DND-41 (cell line): ENCODE results near the gene MAP2K5.

Experiments
- EZH2 ChIP-seq: IDR thresholded peaks from 3 replicates; pipeline ENCODE4 v1.6.1; 2012; ENCODE audit warnings: borderline replicate concordance, low read depth, mild to moderate bottlenecking, moderate library complexity, low read length, inconsistent platforms; ENCODE audit not compliant: severe bottlenecking
- TF ChIP-seq, protein P1 (sequence below): IDR thresholded peaks from 2 replicates; pipeline ENCODE4 v1.5.1; 2012; ENCODE audit warnings: borderline replicate concordance, low read length, moderate library complexity, mild to moderate bottlenecking; ENCODE audit not compliant: poor library complexity, severe bottlenecking; ENCODE audit errors: extremely low read depth

DNA sequence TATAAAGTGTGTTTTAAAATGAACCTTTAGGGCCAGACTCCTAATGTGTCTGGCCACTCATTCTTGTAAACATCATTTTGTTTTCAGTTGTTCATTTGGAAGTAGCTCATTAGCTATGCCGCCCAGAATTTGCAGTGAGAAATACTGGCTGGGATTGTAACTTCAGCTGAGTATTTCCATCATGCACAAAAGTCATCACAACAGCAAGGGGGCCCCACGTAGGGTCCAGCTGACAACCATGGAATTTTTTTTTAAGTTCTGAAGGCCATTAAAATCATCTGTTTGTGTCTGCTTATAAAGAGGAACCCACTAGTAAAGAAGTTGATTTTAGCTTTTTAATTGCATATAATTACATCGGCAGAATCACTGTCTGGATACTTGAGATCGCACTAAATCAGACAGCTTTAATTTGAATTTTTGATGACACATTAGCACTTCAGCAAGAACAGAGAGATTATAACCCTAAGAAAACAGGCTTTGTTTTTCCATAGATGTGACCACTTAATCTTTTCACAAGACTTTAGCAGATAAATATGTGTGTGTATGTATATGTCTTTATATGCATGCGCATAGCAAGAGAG lies 236.6 kb downstream of the MAP2K5 start:
- TF ChIP-seq, protein P1, sequence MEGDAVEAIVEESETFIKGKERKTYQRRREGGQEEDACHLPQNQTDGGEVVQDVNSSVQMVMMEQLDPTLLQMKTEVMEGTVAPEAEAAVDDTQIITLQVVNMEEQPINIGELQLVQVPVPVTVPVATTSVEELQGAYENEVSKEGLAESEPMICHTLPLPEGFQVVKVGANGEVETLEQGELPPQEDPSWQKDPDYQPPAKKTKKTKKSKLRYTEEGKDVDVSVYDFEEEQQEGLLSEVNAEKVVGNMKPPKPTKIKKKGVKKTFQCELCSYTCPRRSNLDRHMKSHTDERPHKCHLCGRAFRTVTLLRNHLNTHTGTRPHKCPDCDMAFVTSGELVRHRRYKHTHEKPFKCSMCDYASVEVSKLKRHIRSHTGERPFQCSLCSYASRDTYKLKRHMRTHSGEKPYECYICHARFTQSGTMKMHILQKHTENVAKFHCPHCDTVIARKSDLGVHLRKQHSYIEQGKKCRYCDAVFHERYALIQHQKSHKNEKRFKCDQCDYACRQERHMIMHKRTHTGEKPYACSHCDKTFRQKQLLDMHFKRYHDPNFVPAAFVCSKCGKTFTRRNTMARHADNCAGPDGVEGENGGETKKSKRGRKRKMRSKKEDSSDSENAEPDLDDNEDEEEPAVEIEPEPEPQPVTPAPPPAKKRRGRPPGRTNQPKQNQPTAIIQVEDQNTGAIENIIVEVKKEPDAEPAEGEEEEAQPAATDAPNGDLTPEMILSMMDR, result no peak
- no peak for TF ChIP-seq EZH2
